Measurements from ENCODE around the gene SLC4A9. TPM values are rescaled to one million over a fixed set of nuclear protein-coding genes. Genes with fewer than 3 reads are reported as not detected.

The SLC4A9 gene
- not detected for total RNA-seq

DNA sequence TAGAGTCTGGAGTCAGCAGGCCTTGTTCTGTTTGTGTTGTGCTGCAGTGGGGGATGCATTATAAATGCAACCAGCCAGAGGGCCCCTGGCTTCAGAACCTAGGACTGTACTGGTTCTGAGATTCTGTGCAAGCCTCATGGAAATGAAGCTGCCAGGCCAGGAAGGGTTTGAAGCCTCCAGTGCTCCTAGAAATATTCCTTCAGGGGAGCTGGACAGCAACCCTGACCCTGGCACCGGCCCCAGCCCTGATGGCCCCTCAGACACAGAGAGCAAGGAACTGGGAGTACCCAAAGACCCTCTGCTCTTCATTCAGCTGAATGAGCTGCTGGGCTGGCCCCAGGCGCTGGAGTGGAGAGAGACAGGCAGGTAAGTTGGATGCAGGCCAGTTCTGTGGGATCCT lies at the start of gene SLC4A9:
TSS of gene SLC4A9 (plus strand) at position 94 of the 400 bp plus-strand sequence. CDS start at position 137, 43 bp downstream.
- DNase-seq: no peak
- Mint-ChIP-seq H3K27me3 (ENCODE audit: low read depth) (peaks cover 6% of the 10 kb centered on the region), H3K4me1 (ENCODE audit: low read depth) (peaks cover 13% of the 10 kb centered on the region), H3K36me3 (ENCODE audit: insufficient read depth) (no peaks in the 10 kb centered on the region), H3K4me3 (no peak within 1 kb of the TSS), H3K9me3 (no peaks in the 10 kb centered on the region)
- ATAC-seq: no peak

DNA sequence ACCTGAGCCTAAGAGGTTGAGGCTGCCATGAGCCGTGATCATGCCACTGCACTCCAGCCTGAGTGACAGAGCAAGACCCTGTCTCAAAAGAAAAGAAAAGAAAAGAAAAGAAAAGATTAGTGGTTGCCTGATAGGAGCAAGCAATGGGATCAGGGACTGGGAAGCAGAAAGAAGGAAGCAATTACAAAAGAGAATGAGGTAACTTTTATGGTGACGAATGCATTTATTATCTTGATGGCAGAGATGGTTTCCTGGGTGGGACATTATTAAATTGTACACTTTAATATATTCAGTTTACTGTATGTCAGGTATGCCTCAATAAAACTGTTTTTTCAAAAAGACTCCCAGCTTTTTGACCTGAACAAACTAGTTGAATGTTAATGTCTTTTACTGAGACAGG lies 49.6 kb upstream of the SLC4A9 start:
- no peaks in the 10 kb centered on the region for H3K36me3 Mint-ChIP-seq (ENCODE audit: insufficient read depth)
- peaks cover 2% of the 10 kb centered on the region for H3K27me3 Mint-ChIP-seq (ENCODE audit: low read depth)
- DNase-seq (no peak), ATAC-seq (no peak)
- no peaks in the 10 kb centered on the region for H3K9me3 Mint-ChIP-seq
- no peak overlapping the region for H3K4me3 Mint-ChIP-seq
- H3K4me1 Mint-ChIP-seq (ENCODE audit: low read depth): no peaks in the 10 kb centered on the region

DNA sequence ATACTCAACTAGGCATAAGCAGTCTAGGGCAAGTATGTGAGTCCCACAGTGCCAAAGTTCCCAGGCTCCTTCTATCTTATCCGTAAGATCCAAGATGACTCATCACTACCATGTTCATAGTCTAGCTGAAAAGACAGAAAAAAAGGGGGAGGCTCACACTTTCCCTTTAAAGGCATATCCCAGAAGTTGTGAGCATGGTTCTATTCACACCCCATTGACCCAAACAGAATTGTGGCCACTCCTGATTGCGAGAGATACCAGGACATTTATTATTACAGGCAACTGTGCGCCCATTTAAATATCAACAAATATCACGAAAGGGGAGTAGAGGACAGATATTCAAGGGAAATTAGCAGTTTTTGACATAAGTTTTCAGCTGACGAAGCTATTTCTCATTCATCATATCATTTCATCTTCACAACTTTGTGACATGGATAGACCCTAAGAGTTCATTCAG lies 49.0 kb upstream of the SLC4A9 start:
- Mint-ChIP-seq H3K4me3 (no peak overlapping the region), H3K36me3 (ENCODE audit: insufficient read depth) (no peaks in the 10 kb centered on the region), H3K4me1 (ENCODE audit: low read depth) (no peaks in the 10 kb centered on the region), H3K9me3 (no peaks in the 10 kb centered on the region), H3K27me3 (ENCODE audit: low read depth) (peaks cover 2% of the 10 kb centered on the region)
- ATAC-seq: no peak
- no peak for DNase-seq

GRCh38 chr5:140312067-140312790 lies 47.8 kb upstream of the SLC4A9 start:
- H3K4me3 Mint-ChIP-seq: no peak overlapping the region
- no peak for DNase-seq
- no peaks in the 10 kb centered on the region for H3K36me3 Mint-ChIP-seq (ENCODE audit: insufficient read depth)
- no peak for ATAC-seq
- H3K4me1 Mint-ChIP-seq (ENCODE audit: low read depth): no peaks in the 10 kb centered on the region
- no peaks in the 10 kb centered on the region for H3K9me3 Mint-ChIP-seq
- H3K27me3 Mint-ChIP-seq (ENCODE audit: low read depth): peaks cover 2% of the 10 kb centered on the region

DNA sequence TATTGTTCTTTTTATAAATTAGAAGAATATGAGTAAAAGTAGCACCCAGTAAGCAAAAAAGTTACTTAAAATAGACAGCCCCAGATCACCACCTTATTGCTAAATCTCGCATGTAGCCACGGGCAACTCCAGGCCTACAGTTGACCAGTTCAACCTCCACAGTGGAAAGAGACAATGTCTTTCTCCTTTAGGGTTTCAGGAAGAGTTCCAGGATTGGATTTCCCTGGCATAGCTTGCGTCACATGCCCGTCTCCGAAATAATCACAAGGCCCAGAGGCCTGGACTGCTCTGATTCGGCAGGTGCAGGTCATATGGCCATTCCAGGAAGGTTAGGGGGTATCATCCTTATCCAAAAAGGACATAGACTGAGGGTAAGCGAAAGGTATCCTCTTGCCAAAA lies 47.2 kb upstream of the SLC4A9 start:
- DNase-seq: no peak
- H3K4me1 Mint-ChIP-seq (ENCODE audit: low read depth): no peaks in the 10 kb centered on the region
- no peak overlapping the region for H3K4me3 Mint-ChIP-seq
- ATAC-seq: no peak
- no peaks in the 10 kb centered on the region for H3K9me3 Mint-ChIP-seq
- no peaks in the 10 kb centered on the region for H3K36me3 Mint-ChIP-seq (ENCODE audit: insufficient read depth)
- peaks cover 2% of the 10 kb centered on the region for H3K27me3 Mint-ChIP-seq (ENCODE audit: low read depth)

GRCh38 chr5:140317859-140318258 lies 42.1 kb upstream of the SLC4A9 start:
- DNase-seq: no peak
- ATAC-seq: no peak
- H3K9me3 Mint-ChIP-seq: no peaks in the 10 kb centered on the region
- no peaks in the 10 kb centered on the region for H3K4me1 Mint-ChIP-seq (ENCODE audit: low read depth)
- H3K36me3 Mint-ChIP-seq (ENCODE audit: insufficient read depth): no peaks in the 10 kb centered on the region
- no peaks in the 10 kb centered on the region for H3K27me3 Mint-ChIP-seq (ENCODE audit: low read depth)
- no peak overlapping the region for H3K4me3 Mint-ChIP-seq

DNA sequence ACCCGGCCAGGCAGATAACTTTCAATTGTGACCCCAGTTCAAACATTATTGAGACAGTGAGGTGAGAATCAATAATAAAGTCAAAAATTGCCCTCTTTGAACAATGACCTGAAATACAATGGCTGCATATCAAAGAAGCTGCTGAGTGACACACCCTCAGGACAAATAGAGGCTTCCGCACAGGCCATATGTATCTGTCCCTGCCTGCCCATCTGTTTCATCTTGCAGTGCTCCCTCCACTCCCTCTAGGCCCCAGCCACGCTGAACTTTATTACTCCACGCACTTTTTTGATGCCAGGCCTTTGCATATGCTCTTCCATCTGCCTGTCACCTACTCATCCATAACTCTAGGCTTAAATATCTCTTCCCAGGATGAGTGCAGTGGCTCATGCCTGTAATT lies 41.2 kb upstream of the SLC4A9 start:
- ATAC-seq (no peak), DNase-seq (no peak)
- Mint-ChIP-seq H3K36me3 (ENCODE audit: insufficient read depth) (no peaks in the 10 kb centered on the region), H3K4me1 (ENCODE audit: low read depth) (no peaks in the 10 kb centered on the region), H3K4me3 (no peak overlapping the region), H3K27me3 (ENCODE audit: low read depth) (no peaks in the 10 kb centered on the region), H3K9me3 (no peaks in the 10 kb centered on the region)

DNA sequence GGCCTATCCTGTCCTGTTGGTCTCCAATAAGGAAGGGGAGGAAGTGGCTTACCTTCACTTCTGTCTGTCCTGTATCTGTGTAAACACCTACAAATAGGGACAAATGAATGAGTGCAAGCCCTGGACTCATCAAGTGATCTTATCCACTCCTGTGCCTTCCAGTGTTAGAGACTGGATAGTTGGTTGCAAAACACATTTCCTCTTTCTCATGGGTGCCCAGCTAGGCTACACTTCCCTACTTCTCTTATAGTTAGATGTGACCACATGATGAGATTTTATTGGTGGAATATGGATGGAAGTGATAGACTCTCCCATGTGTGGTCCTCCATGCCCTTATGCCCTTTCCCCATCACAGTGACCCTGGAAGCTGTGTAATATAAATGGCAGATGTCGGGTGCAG lies 40.2 kb upstream of the SLC4A9 start:
- Mint-ChIP-seq H3K4me3 (no peak overlapping the region), H3K9me3 (no peaks in the 10 kb centered on the region), H3K36me3 (ENCODE audit: insufficient read depth) (no peaks in the 10 kb centered on the region), H3K27me3 (ENCODE audit: low read depth) (no peaks in the 10 kb centered on the region), H3K4me1 (ENCODE audit: low read depth) (peaks cover 6% of the 10 kb centered on the region)
- ATAC-seq: no peak
- no peak for DNase-seq

GRCh38 chr5:140321796-140322195 lies 38.2 kb upstream of the SLC4A9 start:
- no peak for ATAC-seq

DNA sequence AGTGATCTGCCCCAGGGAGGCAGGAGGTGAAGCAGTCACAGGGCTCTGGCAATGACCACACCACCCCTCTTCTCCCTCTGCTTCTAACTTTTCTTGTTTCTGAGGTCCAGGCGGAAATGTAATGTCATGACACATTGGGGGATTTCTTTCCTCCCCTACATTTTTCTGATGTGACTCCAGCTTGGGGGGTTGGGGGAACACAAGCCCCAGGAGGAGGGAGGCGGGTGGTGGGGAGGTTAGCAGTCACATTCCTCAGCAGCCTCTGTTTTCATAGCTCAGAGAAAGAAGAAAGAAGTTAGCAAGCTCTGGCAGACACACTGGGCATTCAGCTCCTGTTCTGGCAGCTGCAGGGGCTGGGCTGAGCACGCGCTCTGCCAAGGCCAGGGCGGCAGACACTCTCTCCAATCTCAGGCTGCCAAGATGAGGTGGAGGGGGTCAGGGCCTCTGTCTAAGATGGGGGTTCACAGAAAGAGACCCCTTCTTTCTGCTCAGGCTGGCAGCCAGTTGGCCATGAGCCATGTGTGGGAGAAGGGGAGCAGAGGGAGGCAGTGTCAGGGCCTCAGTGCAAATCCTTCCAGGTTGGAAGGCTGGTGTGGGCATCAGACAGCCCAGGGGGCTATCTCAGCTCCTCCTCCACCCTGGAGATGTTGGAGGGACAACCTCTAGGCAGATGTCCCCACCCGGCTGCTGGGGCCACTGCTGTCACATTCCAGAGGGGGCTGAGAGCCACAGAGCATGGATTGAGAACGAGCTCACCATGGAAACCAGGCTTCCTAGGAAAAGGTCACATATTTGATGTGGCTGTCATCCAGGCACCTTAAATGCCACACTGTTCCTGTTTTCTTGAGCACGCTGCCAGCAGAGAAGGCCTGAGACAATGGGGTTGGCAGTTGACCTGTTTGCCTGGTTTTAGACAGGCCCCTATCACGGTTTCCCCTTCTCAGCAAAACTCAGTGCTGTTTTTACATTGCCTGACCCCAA lies 37.0 kb upstream of the SLC4A9 start:
- Mint-ChIP-seq H3K27me3 (ENCODE audit: low read depth) (no peaks in the 10 kb centered on the region), H3K36me3 (ENCODE audit: insufficient read depth) (no peaks in the 10 kb centered on the region), H3K4me3 (no peak overlapping the region), H3K9me3 (no peaks in the 10 kb centered on the region), H3K4me1 (ENCODE audit: low read depth) (peaks cover 8% of the 10 kb centered on the region)
- no peak for DNase-seq
- ATAC-seq: no peak

More at GRCh38 chr5:140321796-140322195, 38.2 kb upstream of the SLC4A9 start:
- H3K4me1 Mint-ChIP-seq (ENCODE audit: low read depth): peaks cover 8% of the 10 kb centered on the region
- H3K9me3 Mint-ChIP-seq: no peaks in the 10 kb centered on the region
- no peaks in the 10 kb centered on the region for H3K36me3 Mint-ChIP-seq (ENCODE audit: insufficient read depth)
- no peak for DNase-seq
- H3K4me3 Mint-ChIP-seq: no peak overlapping the region
- no peaks in the 10 kb centered on the region for H3K27me3 Mint-ChIP-seq (ENCODE audit: low read depth)

GRCh38 chr5:140324041-140324600 lies 35.9 kb upstream of the SLC4A9 start:
- H3K4me3 Mint-ChIP-seq: no peak overlapping the region
- H3K4me1 Mint-ChIP-seq (ENCODE audit: low read depth): peaks cover 8% of the 10 kb centered on the region
- H3K36me3 Mint-ChIP-seq (ENCODE audit: insufficient read depth): no peaks in the 10 kb centered on the region
- no peak for ATAC-seq
- no peaks in the 10 kb centered on the region for H3K27me3 Mint-ChIP-seq (ENCODE audit: low read depth)
- DNase-seq: no peak
- H3K9me3 Mint-ChIP-seq: no peaks in the 10 kb centered on the region

DNA sequence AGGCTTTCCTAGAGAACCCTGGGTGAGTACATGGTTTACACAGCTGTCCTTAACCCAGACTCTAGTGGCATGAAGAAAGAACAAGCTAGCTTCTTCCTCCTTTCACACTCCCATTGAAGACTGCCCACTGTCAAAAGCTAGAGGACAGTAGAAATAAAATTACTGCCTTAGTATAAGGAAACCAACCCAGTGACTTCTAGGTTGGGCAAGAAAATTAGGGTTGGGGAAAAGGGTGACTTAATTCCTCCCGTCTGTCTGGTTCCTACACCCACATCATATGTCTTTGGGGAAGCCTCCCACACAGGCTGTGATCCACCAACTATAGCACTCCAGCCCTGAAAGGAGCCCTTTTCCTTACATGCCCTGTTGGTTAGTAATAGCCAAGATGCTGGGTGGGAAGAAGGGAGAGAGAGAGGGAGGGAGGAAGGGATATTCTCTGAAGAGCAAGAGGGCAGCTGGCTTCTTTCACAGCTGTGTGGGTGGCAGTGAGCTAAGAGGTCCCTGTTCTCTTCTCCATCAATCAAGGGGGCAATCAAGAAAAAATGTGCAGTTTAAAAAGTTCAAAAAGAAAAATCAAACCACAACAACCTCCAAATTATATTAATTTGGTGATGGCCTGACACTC lies 35.3 kb upstream of the SLC4A9 start:
- H3K9me3 Mint-ChIP-seq: no peaks in the 10 kb centered on the region
- H3K4me3 Mint-ChIP-seq: no peak overlapping the region
- H3K4me1 Mint-ChIP-seq (ENCODE audit: low read depth): peaks cover 8% of the 10 kb centered on the region
- ATAC-seq: no peak
- no peaks in the 10 kb centered on the region for H3K36me3 Mint-ChIP-seq (ENCODE audit: insufficient read depth)
- no peak for DNase-seq
- H3K27me3 Mint-ChIP-seq (ENCODE audit: low read depth): no peaks in the 10 kb centered on the region

DNA sequence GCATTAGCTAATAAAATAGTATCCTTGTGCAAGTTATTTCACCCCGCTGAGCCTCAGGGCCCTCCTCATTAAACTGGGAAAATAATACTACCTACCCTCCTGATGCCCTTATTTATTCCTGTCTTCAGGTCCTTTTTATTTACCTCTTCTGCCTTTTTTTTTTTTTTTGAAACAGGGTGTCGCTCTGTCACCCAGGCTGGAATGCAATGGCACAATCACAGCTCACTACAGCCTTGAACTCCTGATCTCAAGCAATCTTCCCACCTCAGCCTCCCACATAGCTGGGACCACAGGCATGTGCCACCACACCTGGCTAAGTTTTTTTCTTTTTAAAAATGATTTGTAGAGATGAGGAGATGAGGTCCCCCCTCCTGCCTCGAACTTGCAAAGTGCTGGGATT lies 34.5 kb upstream of the SLC4A9 start:
- ATAC-seq (no peak), DNase-seq (no peak)
- Mint-ChIP-seq H3K27me3 (ENCODE audit: low read depth) (no peaks in the 10 kb centered on the region), H3K9me3 (no peaks in the 10 kb centered on the region), H3K4me1 (ENCODE audit: low read depth) (peaks cover 8% of the 10 kb centered on the region), H3K4me3 (no peak overlapping the region), H3K36me3 (ENCODE audit: insufficient read depth) (no peaks in the 10 kb centered on the region)

- Mint-ChIP-seq H3K27me3 (ENCODE audit: low read depth) (no peaks in the 10 kb centered on the region), H3K4me3 (no peak overlapping the region), H3K36me3 (ENCODE audit: insufficient read depth) (no peaks in the 10 kb centered on the region), H3K4me1 (ENCODE audit: low read depth) (peaks cover 8% of the 10 kb centered on the region), H3K9me3 (no peaks in the 10 kb centered on the region)
- no peak for ATAC-seq
- no peak for DNase-seq
These were observed 32.4 kb upstream of the SLC4A9 start for GRCh38 chr5:140327589-140327988.

Measured in activated T-cell treated with anti-CD3 and anti-CD28 coated beads, Interleukin-2, amount 50 U/mL, for 4 hours (primary cell).